LoVo (cell line): Measurements from ENCODE around the gene CHRM4.
A peak's percentile ranks its signal among the peaks of the same experiment; 100 is the strongest.

Source experiments
- DNase-seq: peaks from one replicate; pipeline ENCODE4 v3.0.0-alpha.2; 2016; ENCODE audit warnings: low spot score

The CHRM4 gene

GRCh38 chr11:46391578-46392420 lies at the start of gene CHRM4:
TSS of gene CHRM4 (minus strand) at chr11:46391776. CDS start at chr11:46386557, 5,219 bp downstream.
- DNase-seq = peak; percentile 60

- DNase-seq = no peak
Observed at GRCh38 chr11:46438211-46438610, 46.6 kb upstream of the CHRM4 start.

DNA sequence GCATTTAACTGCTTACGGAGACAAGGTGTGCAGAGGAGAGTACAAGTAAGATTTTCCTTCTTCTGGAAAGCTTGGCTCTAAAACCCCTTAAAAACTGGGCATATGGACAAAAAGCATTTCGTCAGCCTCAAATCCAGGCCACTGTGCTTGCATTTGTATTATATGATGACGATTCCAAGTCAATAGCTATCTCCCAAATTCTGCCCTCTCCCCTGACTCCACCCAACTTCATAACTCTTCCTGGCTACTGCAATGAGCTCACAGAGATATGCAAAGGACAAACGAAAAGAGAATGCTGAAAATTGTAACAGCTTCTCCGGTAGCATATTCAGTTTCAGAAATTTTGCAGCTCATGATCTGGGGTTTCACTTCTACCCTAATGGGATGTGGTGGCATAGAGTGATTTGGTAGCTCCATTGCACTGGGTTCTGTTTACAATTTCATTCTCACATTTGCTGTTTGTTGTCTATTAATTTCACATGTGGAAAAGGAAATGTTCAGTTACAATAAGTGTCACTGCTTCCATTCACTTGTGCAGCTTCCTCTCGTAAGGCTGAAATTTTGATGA lies 45.6 kb upstream of the CHRM4 start:
- DNase-seq = no peak

DNA sequence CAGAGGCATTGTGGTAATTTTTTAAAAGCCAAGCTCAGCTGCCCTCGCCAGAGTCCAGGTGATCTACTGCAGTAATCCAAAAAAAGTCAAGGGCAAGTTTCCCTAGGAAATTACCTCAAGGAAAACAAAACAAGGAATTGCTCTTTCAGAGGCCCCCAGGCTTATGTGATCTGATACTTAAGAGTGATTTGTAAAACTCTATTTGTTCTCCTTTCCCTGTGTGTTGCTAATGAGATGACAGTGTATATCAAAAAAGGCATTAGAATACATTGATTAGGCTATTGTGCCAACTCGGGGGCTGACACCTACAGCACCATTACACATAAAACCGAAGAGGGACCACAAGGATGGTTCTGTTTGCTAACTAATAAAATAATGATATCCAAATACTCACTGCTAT lies 44.5 kb upstream of the CHRM4 start:
- no peak for DNase-seq

- DNase-seq = no peak
Observed at GRCh38 chr11:46435679-46436078, 44.1 kb upstream of the CHRM4 start.

DNA sequence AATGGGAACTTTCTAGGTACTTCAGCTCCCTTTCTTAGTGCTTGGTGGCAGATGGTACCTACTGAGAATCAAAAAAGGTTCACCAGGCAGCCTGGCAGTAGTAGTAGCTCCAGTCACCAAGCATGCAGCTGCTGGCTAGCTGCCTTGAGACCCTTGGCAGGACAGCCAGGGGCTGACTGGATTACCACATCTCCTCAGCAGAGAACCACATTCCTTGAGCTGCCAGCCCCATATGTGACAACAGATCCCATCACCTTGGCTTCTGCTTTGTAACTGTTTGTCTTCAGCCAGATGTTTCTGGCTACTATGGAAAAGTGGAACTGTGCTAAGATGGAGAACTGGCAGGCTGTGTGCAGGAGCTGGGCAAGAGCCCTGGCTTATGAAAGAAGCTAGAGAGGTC lies 39.6 kb upstream of the CHRM4 start:
- no peak for DNase-seq

GRCh38 chr11:46429717-46430116 lies 38.1 kb upstream of the CHRM4 start:
- no peak for DNase-seq

DNA sequence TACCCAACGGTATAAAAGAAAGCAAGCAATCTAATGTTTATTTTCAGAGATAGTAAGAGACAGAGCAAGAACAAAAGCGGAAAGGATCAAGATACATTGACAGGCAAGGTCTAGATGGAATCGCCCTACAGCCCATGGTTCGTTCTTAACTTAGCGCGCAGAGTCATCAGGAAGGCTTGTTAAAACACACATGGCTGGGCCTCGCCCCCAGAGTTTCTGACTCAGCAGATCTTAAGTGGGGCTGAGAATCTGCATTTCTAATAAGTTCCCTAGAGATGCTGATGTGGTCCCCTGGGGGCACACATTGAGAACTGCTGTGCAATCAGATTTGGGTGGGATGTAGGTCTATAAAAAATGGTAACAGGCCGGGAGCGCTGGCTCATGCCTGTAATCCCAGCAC lies 35.8 kb upstream of the CHRM4 start:
- DNase-seq = no peak

- DNase-seq = no peak
Observed at GRCh38 chr11:46426233-46426991, 34.8 kb upstream of the CHRM4 start.

DNA sequence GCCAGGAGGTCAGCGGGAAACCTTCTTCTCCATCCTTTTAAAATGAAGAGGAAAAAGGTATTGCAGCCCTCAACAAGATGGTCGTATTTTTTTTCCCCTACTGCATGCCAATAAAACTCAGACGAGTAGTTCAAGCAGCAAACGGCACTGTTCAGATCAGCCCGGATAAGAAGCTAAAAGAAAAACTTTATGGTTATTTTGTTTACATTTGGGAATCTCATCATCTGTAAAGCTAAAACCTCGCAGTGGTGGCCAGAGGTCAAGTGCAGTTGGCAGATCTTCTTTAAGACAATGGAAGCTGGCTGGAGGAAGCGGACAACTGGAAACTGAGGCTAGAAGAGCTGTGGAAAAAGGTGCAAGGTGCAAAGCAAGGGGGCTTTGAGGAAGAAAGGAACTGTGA lies 31.0 kb upstream of the CHRM4 start:
- DNase-seq = no peak

- no peak for DNase-seq
Observed at GRCh38 chr11:46421257-46421880, 29.8 kb upstream of the CHRM4 start.

DNA sequence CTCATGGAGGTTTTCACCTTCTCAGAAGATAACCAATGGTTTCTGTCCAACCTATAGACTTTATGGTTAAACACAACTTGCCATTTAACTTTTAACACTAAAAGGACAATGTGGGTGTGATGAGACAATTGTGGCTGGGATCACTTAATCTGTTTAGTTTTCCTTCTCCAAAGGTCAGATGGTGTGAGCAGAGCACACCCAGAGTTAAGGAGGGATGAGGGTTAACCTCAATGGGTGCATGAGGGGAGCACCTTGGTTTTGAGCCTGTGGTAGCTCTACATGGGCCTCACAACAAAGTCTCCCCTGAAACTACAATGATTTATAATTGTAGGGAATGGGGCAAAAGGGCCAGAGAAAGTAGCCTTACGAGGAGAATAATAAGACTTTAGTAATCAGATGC lies 28.9 kb upstream of the CHRM4 start:
- no peak for DNase-seq

DNA sequence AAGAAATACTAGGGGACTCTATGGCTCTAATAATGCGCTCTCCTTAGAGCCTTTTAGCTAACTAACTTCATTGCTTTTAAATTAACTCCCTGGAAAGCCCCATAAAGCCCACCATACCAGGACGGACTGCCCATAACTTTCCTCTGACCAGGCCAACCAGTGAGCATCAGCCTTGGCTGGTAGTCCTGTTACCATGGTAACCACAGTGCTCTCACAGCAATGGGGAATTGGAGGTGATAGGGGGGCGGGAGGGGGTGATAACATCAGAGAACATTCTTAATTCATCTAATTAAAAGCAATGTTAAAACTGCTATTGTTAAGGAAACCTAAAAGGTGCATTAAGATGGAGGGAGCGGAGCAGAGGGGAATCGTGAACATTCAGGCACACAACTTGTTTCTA lies 27.2 kb upstream of the CHRM4 start:
- DNase-seq = no peak

- no peak for DNase-seq
Observed at GRCh38 chr11:46417711-46418110, 26.1 kb upstream of the CHRM4 start.

- no peak for DNase-seq
Observed at GRCh38 chr11:46414879-46415278, 23.3 kb upstream of the CHRM4 start.

DNA sequence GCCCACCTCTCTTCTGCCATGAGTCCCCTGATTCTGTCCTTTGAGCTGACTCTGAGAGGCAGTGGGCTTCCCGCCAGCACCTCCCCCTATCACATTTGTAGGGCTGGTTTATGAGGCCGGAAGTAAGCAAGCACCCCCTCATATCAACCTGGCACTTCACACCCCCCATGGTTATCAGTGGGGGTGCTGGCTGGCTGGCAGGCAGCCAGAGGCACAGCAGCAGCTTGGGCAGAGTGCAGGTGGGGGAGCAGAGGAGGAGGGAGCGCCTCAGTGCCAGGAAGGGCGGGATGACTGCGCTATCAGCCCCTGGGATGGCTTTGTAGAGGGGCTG lies 22.9 kb upstream of the CHRM4 start:
- no peak for DNase-seq

DNA sequence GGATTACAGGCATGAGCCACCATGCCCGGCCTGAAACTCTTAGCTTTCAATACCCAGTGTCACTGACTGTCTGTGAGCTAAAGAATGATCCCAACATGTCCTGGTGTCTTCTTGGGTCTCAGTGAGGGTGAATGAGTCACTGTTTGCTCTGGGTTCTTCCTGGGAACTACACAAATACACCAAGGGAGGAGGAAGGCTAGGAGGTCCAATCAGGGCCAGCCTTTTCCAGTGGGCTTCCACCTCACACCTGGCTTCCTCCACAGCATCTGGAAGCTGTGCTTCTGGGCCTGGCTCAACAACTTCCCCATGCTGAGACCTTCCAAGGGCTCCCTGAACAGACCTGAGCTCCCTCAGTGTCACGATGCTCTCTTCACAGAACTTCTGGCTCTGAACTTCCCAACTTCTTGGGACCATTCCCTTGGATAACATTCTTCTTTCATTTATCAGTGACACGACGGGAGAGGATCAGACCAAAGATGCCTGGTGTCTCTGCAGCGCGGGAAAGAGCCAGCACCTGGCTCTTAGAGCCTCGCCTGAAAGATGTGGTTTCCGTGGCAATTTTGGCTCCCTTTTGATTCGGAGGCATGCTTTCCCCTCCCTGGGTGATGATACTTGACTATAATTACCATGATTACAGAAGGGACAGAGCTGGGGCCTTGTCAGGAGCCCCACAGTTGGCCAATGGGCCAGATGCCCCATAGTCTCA lies 22.3 kb upstream of the CHRM4 start:
- DNase-seq = no peak

GRCh38 chr11:46410021-46410420 lies 18.4 kb upstream of the CHRM4 start:
- no peak for DNase-seq

GRCh38 chr11:46408407-46408986 lies 16.9 kb upstream of the CHRM4 start:
- no peak for DNase-seq

DNA sequence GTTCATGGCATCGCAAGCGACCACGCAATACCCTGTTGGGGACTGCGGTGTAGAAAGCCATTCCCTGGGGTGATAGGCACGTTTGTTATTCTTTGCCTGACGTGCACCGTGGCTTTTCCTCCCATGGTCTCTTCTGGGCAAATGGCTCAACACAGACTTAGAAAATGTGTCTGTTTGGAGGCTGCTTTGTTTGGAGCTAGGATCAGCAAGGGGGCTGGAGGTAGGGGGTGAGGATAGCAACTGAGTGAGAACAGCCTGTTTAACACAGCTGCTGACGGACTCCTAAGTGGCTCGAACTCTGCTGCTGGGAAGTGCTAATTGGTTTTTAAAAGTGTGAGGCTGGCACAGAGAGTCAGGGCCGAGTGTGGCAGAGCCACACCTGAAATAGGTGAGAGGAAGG lies 16.1 kb upstream of the CHRM4 start:
- no peak for DNase-seq

DNA sequence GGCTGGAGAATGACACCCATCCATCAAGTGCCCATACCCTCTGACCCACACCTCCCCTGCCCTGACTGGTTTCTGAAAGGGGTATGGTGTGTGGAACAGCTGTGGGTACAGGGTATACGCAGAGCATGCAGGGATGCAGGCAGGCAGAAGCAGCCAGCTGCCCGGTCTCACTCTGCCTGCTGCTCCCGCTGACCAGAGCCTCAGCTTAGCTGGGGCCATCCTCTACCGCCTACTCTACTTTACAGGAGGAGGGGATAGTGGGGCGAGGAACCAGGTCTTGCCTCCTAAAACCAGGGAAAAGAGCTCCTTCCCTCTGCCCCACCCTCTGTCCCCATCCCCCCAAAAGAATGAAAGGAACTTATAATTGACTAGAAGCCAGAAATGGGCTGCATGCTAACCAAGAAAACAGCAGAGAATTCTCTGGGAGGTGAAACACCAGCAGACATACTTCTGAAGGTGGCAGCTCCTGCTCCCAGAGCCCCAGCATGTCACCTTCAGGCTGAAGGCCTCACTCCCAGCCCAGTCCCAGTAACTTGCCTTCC lies 13.0 kb upstream of the CHRM4 start:
- no peak for DNase-seq
